HepG2 (cell line): ENCODE measurements around the gene GPR158. TPM values are rescaled to one million over a fixed set of nuclear protein-coding genes. Genes with fewer than 3 reads are reported as not detected.

Source experiments
- ATAC-seq: fragments of 200-7000 bp; cut with Tn5 transposase; 3 replicates; pipeline ENCODE4 v1.9.1; 2020; ENCODE audit warnings: mild to moderate bottlenecking, moderate library complexity
- BruUV-seq: library from RNA; stranded (reverse); fragments of 400-500 nt; replicated peaks from 2 replicates; lab custom pipeline; 2021; lab: Mats Ljungman, UMichigan
- CTCF ChIA-PET: fragments of 300-600 bp; formaldehyde crosslinking; extraction: SDS; loops from one replicate; lab custom pipeline; 2021; ENCODE audit warnings: low total read pairs, inconsistent platforms, low intra/inter-chr PET ratio; lab: Yijun Ruan, JAX
- POLR2A ChIA-PET: fragments of 350-600 bp; sonication (Branson Sonifier 250); formaldehyde crosslinking; loops from one replicate; lab custom pipeline; 2020; ENCODE audit warnings: antibody characterized with exemption, inconsistent platforms; lab: Yijun Ruan, JAX
- DNase-seq: peaks from one replicate; pipeline ENCODE4 v3.0.0-alpha.2; 2015; ENCODE audit warnings: low spot score
- FAIRE-seq: peaks from 3 replicates; lab custom pipeline; 2011; peaks lifted over from hg19 to GRCh38; lab: Jason Lieb, UNC
- H2AFZ ChIP-seq: one replicate; pipeline ENCODE4 v1.6.1; 2011; ENCODE audit warnings: low read length, inconsistent platforms
- H3K27ac ChIP-seq: fragments of 300-600 bp; 3 replicates; pipeline ENCODE4 v1.8.0; 2011; ENCODE audit warnings: mixed run types, mild to moderate bottlenecking, mixed read lengths, low read length, inconsistent platforms; ENCODE audit not compliant: insufficient read depth; ENCODE audit errors: extremely low read length
- H3K27me3 ChIP-seq, 2 experiments: fragments of 200-600 bp in 1 of 2; 2 replicates in 1 of 2; 3 replicates in 1 of 2; pipeline versions ENCODE4 v1.6.0 to v1.8.0; 2011; ENCODE audit warnings: low read length in 2 of 2, mild to moderate bottlenecking in 2 of 2, moderate library complexity in 2 of 2, inconsistent platforms in 1 of 2; ENCODE audit not compliant: insufficient read depth in 2 of 2, control insufficient read depth in 1 of 2
- H3K36me3 ChIP-seq, 2 experiments: fragments of 200-600 bp in 1 of 2; replicated peaks in 1 of 2; 2 replicates in 1 of 2; 3 replicates in 1 of 2; pipeline versions ENCODE4 v1.5.1 to v1.8.0; 2011; ENCODE audit warnings: low read length in 2 of 2, inconsistent platforms in 1 of 2; ENCODE audit not compliant: insufficient read depth in 2 of 2, control insufficient read depth in 1 of 2
- H3K4me1 ChIP-seq: 2 replicates; pipeline ENCODE4 v1.5.1; 2012; ENCODE audit warnings: low read length, inconsistent platforms; ENCODE audit not compliant: insufficient read depth
- H3K4me2 ChIP-seq: 2 replicates; pipeline ENCODE4 v1.6.0; 2011; ENCODE audit warnings: low read depth, low read length, inconsistent platforms
- H3K4me3 ChIP-seq, 3 experiments: fragments of 200-600 bp in 1 of 3; sonication (generic), shearing (Covaris generic) in 1 of 3; replicated peaks in 1 of 3; 2 replicates each; pipeline ENCODE4 v1.5.1; 2011 to 2016; ENCODE audit warnings: low read length in 3 of 3, inconsistent platforms in 2 of 3, low read depth in 2 of 3, mild to moderate bottlenecking in 2 of 3, control low read depth in 1 of 3, mixed read lengths in 1 of 3; ENCODE audit not compliant: insufficient read depth in 1 of 3
- H3K79me2 ChIP-seq: one replicate; pipeline ENCODE4 v1.6.1; 2011; ENCODE audit warnings: low read length, inconsistent platforms; ENCODE audit not compliant: insufficient read depth
- H3K9ac ChIP-seq: 2 replicates; pipeline ENCODE4 v1.6.0; 2011; ENCODE audit warnings: mild to moderate bottlenecking, low read depth, low read length, inconsistent platforms; ENCODE audit not compliant: insufficient read depth
- H3K9me3 ChIP-seq: 2 replicates; pipeline ENCODE4 v1.5.1; 2012; ENCODE audit warnings: mild to moderate bottlenecking, low read length
- H4K20me1 ChIP-seq: 2 replicates; pipeline ENCODE4 v1.6.0; 2011; ENCODE audit warnings: inconsistent platforms, mild to moderate bottlenecking, low read length, moderate library complexity; ENCODE audit not compliant: insufficient read depth
- CBX2 ChIP-seq, 2 experiments: fragments of 200-600 bp in 1 of 2; sonication (generic); formaldehyde crosslinking in 1 of 2; IDR thresholded peaks; 2 replicates each; pipeline versions ENCODE4 v1.7.0 to v1.8.1; 2018 to 2022; ENCODE audit warnings: low read depth in 2 of 2, low read length in 1 of 2, mild to moderate bottlenecking in 1 of 2, missing genetic modification reagents in 1 of 2
- CEBPB ChIP-seq: IDR thresholded peaks from 2 replicates; pipeline ENCODE4 v1.6.1; 2011; ENCODE audit warnings: low read depth, low read length, improper control_type of control experiment, borderline replicate concordance
- DNMT3B ChIP-seq: conservative IDR thresholded peaks from 2 replicates; pipeline ENCODE4 v1.6.1; 2016; ENCODE audit warnings: missing biosample characterization, control low read depth
- FLYWCH1 ChIP-seq: sonication (generic); formaldehyde crosslinking; IDR thresholded peaks from 2 replicates; pipeline ENCODE4 v1.8.1; 2023; ENCODE audit warnings: mild to moderate bottlenecking, missing genetic modification reagents
- HDAC1 ChIP-seq: sonication (generic); formaldehyde crosslinking; IDR thresholded peaks from 2 replicates; pipeline ENCODE4 v1.5.1; 2020; ENCODE audit warnings: mild to moderate bottlenecking, missing genetic modification reagents
- NBN ChIP-seq: fragments of 450-650 bp; conservative IDR thresholded peaks from 2 replicates; pipeline ENCODE4 v1.6.1; 2017
- RBFOX2 ChIP-seq: fragments of 200-400 bp; formaldehyde crosslinking; IDR thresholded peaks from 2 replicates; pipeline ENCODE4 v1.6.1; 2017; ENCODE audit warnings: low read depth, mild to moderate bottlenecking, low read length
- TEAD3 ChIP-seq: optimal IDR thresholded peaks from 2 replicates; pipeline ENCODE3; 2016; ENCODE audit warnings: borderline replicate concordance
- ZNF12 ChIP-seq: sonication (generic); formaldehyde crosslinking; IDR thresholded peaks from 2 replicates; pipeline ENCODE4 v1.5.0; 2020; ENCODE audit warnings: missing genetic modification reagents
- ZNF460 ChIP-seq: sonication (generic); formaldehyde crosslinking; IDR thresholded peaks from 2 replicates; pipeline ENCODE4 v1.5.1; 2020; ENCODE audit warnings: missing genetic modification reagents, mild to moderate bottlenecking, borderline replicate concordance
- ZNF510 ChIP-seq: sonication (generic); formaldehyde crosslinking; IDR thresholded peaks from 2 replicates; pipeline ENCODE4 v1.4.0; 2020; ENCODE audit warnings: low read depth, mild to moderate bottlenecking, missing genetic modification reagents
- ZNF772 ChIP-seq: sonication (generic); formaldehyde crosslinking; IDR thresholded peaks from 2 replicates; pipeline ENCODE4 v1.5.0; 2020; ENCODE audit warnings: mild to moderate bottlenecking, missing genetic modification reagents
- ZNF777 ChIP-seq: sonication (generic); formaldehyde crosslinking; IDR thresholded peaks from 2 replicates; pipeline ENCODE4 v1.4.0; 2020; ENCODE audit warnings: missing genetic modification reagents
- WGBS: methylation state at CpG from one replicate; pipeline ENCODE4 v1.1.6; 2017; ENCODE audit warnings: low lambda C conversion rate; 5-methylcytosine and 5-hydroxymethylcytosine counted together
- in situ Hi-C: cut with HindIII; loops from 2 replicates; pipeline ENCODE4 v1.10.0; 2017; ENCODE audit warnings: low pct_unique_long_range_greater_than_20kb; ENCODE audit not compliant: extremely low pct_ligation_motif_present
- intact Hi-C: fragments of 100-400 bp; cut with micrococcal nuclease; formaldehyde crosslinking; loops from one replicate; pipeline ENCODE4 v1.10.0; 2022; ENCODE audit not compliant: unreplicated experiment
- polyA plus RNA-seq, 8 experiments: library from polyadenylated mRNA; depleted of rRNA in 3 of 8; stranded (reverse) in 7 of 8; unstranded in 1 of 8; fragments of >200 nt; fragmentation: Illumina TruSeq in 4 of 8; extraction: Trizol in 4 of 8; gene quantifications; 2 replicates each; pipeline versions ENCODE4 v1.2.1 to v1.2.3, GENCODE V29; 2011 to 2016; ENCODE audit warnings: low read depth in 4 of 8, missing spikeins in 1 of 8, mixed read lengths in 1 of 8; ENCODE audit not compliant: insufficient read depth in 1 of 8
- total RNA-seq, 5 experiments: library from RNA; depleted of rRNA; stranded (reverse); fragments of >200 nt; fragmentation: Illumina TruSeq; extraction: Trizol; gene quantifications; 2 replicates each; pipeline ENCODE4 v1.2.3, GENCODE V29; 2016; ENCODE audit warnings: low read depth in 1 of 5
- TF ChIP-seq, protein P1 (sequence below): sonication (generic); formaldehyde crosslinking; conservative IDR thresholded peaks from 2 replicates; pipeline ENCODE4 v1.4.0; 2020; ENCODE audit warnings: mild to moderate bottlenecking, missing genetic modification reagents, moderate library complexity
- TF ChIP-seq, protein P2 (sequence below): sonication (generic); formaldehyde crosslinking; IDR thresholded peaks from 2 replicates; pipeline ENCODE4 v1.4.0; 2020; ENCODE audit warnings: missing genetic modification reagents
- TF ChIP-seq, protein P3 (sequence below): sonication (generic); formaldehyde crosslinking; IDR thresholded peaks from 2 replicates; pipeline ENCODE4 v1.4.0; 2020; ENCODE audit warnings: mild to moderate bottlenecking, missing genetic modification reagents

Gene GPR158
- total and polyA plus RNA-seq, 2 of the 13 experiments (the other 11 are each of a cell fraction or from before 2014, with no cell fraction given) = not detected

DNA sequence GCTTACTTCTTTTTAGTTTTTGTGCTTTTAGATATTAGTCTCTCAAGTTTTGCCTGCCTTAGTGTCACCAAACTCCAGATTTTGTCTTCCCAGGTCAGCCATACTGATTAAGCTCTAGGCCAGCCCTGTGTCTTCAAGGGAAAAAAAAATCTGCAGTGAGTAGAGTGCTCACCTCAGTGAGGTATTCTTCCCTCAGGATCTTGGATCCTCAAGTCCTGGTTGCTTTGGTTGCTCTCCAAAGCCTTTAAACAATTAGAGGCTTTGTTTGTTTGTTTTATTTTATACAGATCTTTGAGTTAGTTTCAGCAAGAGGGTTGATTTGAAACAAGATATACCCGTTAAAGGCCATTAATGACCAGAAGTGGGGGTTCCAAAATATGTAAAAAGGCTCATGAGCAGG lies 165.2 kb downstream of the GPR158 start (continued):
- TF ChIP-seq ZNF772 (CRISPR knock-in tag) = no peak
- TF ChIP-seq NBN = no peak
- TF ChIP-seq ZNF460 = no peak
- TF ChIP-seq HDAC1 (CRISPR knock-in tag) = no peak
- TF ChIP-seq CBX2 (IDR thresholded peaks at IDR 0.05; ENCODE audit: low read depth, low read length) = no peak
- TF ChIP-seq CBX2 (CRISPR knock-in tag; IDR thresholded peaks at IDR 0.05; ENCODE audit: low read depth) = no peak
- TF ChIP-seq, protein P1, sequence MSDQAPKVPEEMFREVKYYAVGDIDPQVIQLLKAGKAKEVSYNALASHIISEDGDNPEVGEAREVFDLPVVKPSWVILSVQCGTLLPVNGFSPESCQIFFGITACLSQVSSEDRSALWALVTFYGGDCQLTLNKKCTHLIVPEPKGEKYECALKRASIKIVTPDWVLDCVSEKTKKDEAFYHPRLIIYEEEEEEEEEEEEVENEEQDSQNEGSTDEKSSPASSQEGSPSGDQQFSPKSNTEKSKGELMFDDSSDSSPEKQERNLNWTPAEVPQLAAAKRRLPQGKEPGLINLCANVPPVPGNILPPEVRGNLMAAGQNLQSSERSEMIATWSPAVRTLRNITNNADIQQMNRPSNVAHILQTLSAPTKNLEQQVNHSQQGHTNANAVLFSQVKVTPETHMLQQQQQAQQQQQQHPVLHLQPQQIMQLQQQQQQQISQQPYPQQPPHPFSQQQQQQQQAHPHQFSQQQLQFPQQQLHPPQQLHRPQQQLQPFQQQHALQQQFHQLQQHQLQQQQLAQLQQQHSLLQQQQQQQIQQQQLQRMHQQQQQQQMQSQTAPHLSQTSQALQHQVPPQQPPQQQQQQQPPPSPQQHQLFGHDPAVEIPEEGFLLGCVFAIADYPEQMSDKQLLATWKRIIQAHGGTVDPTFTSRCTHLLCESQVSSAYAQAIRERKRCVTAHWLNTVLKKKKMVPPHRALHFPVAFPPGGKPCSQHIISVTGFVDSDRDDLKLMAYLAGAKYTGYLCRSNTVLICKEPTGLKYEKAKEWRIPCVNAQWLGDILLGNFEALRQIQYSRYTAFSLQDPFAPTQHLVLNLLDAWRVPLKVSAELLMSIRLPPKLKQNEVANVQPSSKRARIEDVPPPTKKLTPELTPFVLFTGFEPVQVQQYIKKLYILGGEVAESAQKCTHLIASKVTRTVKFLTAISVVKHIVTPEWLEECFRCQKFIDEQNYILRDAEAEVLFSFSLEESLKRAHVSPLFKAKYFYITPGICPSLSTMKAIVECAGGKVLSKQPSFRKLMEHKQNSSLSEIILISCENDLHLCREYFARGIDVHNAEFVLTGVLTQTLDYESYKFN (CRISPR knock-in tag) = no peak
- no peak for TF ChIP-seq ZNF777 (CRISPR knock-in tag)
- no peak for TF ChIP-seq ZNF510
- no peak for TF ChIP-seq RBFOX2

DNA sequence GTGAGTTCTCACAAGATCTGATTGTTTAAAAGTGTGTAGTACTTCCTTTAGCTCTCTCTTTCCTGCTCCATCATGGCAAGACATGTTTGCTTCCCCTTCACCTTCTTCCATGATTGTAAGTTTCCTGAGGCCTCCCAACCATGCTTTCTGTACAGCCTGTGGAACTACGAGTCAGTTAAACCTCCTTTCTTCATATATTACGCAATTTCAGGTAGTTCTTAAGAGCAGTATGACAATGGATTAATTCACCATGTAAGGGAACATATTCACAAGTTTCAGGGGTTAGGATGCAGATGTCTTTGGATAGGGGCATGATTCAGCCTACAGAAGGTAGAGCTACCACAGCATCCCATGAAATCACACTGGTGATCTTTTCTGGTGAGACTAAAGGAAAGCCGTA lies 174.7 kb downstream of the GPR158 start:
- no peaks in the 10 kb centered on the region; the same call in 1 of the 2 replicates for H3K9me3 ChIP-seq
- ChIA-PET POLR2A (no interaction called here), CTCF (no interaction called here)
- ATAC-seq (no peak), FAIRE-seq (no peak), DNase-seq (no peak)
- no TSS peak for BruUV-seq
- no peaks in the 10 kb centered on the region for H3K79me2 ChIP-seq
- H3K4me3 ChIP-seq = no peak overlapping the region
- intact Hi-C loops = no loop called here
- H3K36me3 ChIP-seq = no peaks in the 10 kb centered on the region
- H3K4me2 ChIP-seq = no peak overlapping the region
- no peaks in the 10 kb centered on the region for H3K27me3 ChIP-seq
- H3K9ac ChIP-seq = no peak overlapping the region
- no peak overlapping the region for H2AFZ ChIP-seq
- in situ Hi-C loops = no loop called here
- no peaks in the 10 kb centered on the region for H4K20me1 ChIP-seq
- no peak overlapping the region for H3K27ac ChIP-seq
- WGBS = 0% methylated on average over 3 of the region's 3 CpGs
- no peak for TF ChIP-seq ZNF12 (CRISPR knock-in tag)
- peak; percentile 79 for TF ChIP-seq CEBPB
- TF ChIP-seq, protein P2, sequence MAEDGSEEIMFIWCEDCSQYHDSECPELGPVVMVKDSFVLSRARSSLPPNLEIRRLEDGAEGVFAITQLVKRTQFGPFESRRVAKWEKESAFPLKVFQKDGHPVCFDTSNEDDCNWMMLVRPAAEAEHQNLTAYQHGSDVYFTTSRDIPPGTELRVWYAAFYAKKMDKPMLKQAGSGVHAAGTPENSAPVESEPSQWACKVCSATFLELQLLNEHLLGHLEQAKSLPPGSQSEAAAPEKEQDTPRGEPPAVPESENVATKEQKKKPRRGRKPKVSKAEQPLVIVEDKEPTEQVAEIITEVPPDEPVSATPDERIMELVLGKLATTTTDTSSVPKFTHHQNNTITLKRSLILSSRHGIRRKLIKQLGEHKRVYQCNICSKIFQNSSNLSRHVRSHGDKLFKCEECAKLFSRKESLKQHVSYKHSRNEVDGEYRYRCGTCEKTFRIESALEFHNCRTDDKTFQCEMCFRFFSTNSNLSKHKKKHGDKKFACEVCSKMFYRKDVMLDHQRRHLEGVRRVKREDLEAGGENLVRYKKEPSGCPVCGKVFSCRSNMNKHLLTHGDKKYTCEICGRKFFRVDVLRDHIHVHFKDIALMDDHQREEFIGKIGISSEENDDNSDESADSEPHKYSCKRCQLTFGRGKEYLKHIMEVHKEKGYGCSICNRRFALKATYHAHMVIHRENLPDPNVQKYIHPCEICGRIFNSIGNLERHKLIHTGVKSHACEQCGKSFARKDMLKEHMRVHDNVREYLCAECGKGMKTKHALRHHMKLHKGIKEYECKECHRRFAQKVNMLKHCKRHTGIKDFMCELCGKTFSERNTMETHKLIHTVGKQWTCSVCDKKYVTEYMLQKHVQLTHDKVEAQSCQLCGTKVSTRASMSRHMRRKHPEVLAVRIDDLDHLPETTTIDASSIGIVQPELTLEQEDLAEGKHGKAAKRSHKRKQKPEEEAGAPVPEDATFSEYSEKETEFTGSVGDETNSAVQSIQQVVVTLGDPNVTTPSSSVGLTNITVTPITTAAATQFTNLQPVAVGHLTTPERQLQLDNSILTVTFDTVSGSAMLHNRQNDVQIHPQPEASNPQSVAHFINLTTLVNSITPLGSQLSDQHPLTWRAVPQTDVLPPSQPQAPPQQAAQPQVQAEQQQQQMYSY (CRISPR knock-in tag) = no peak
- TF ChIP-seq DNMT3B (CRISPR knock-in tag) = no peak
- TF ChIP-seq, protein P3, sequence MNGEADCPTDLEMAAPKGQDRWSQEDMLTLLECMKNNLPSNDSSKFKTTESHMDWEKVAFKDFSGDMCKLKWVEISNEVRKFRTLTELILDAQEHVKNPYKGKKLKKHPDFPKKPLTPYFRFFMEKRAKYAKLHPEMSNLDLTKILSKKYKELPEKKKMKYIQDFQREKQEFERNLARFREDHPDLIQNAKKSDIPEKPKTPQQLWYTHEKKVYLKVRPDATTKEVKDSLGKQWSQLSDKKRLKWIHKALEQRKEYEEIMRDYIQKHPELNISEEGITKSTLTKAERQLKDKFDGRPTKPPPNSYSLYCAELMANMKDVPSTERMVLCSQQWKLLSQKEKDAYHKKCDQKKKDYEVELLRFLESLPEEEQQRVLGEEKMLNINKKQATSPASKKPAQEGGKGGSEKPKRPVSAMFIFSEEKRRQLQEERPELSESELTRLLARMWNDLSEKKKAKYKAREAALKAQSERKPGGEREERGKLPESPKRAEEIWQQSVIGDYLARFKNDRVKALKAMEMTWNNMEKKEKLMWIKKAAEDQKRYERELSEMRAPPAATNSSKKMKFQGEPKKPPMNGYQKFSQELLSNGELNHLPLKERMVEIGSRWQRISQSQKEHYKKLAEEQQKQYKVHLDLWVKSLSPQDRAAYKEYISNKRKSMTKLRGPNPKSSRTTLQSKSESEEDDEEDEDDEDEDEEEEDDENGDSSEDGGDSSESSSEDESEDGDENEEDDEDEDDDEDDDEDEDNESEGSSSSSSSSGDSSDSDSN = no peak
- TF ChIP-seq TEAD3 (CRISPR knock-in tag) = no peak
- TF ChIP-seq FLYWCH1 (CRISPR knock-in tag) = no peak
- TF ChIP-seq, all 625 proteins: peak for 1
- H3K4me1 ChIP-seq = no peaks in the 10 kb centered on the region
